Panc1 (cell line): Measurements from ENCODE around the gene ITGB1BP2. TPM values are rescaled to one million over a fixed set of nuclear protein-coding genes. Genes with fewer than 3 reads are reported as not detected.

ENCODE experiments used
- ATAC-seq: fragments of 200-7000 bp; cut with Tn5 transposase; 2 replicates; pipeline ENCODE4 v1.9.1; 2020; ENCODE audit warnings: mild to moderate bottlenecking, moderate library complexity
- BruUV-seq: library from RNA; stranded (reverse); fragments of 400-500 nt; replicated peaks from 2 replicates; lab custom pipeline; 2021; lab: Mats Ljungman, UMichigan
- CTCF ChIA-PET: fragments of 300-600 bp; sonication (Branson Sonifier 250); formaldehyde crosslinking; loops from one replicate; lab custom pipeline; 2022; ENCODE audit warnings: antibody characterized with exemption; lab: Charles Lee
- POLR2A ChIA-PET: fragments of 300-600 bp; sonication (Branson Sonifier 250); formaldehyde crosslinking; loops from one replicate; lab custom pipeline; 2022; ENCODE audit warnings: antibody characterized with exemption; lab: Charles Lee
- DNase-seq: peaks from one replicate; pipeline ENCODE4 v3.0.0-alpha.2; 2010; ENCODE audit warnings: low read depth, low spot score
- H3K27ac ChIP-seq: 2 replicates; pipeline ENCODE4 v1.5.1; 2011; ENCODE audit warnings: mild to moderate bottlenecking, low read length, inconsistent platforms
- H3K27me3 ChIP-seq: fragments of 200-500 bp; sonication (Bioruptor generic); 2 replicates; pipeline ENCODE4 v1.6.0; 2014; ENCODE audit warnings: low read length, inconsistent platforms; ENCODE audit not compliant: control insufficient read depth, insufficient read depth
- H3K36me3 ChIP-seq: fragments of 200-500 bp; sonication (Bioruptor generic); 2 replicates; pipeline ENCODE4 v1.5.1; 2014; ENCODE audit warnings: inconsistent platforms, mild to moderate bottlenecking, low read length, moderate library complexity; ENCODE audit not compliant: control insufficient read depth, insufficient read depth
- H3K4me1 ChIP-seq: 2 replicates; pipeline ENCODE4 v1.5.1; 2011; ENCODE audit warnings: inconsistent platforms, mild to moderate bottlenecking, low read length, moderate library complexity; ENCODE audit not compliant: control insufficient read depth, insufficient read depth
- H3K4me3 ChIP-seq, 2 experiments: 2 replicates each; pipeline ENCODE4 v1.5.1; 2011 to 2012; ENCODE audit warnings: low read depth in 2 of 2, low read length in 2 of 2, mild to moderate bottlenecking in 2 of 2, inconsistent platforms in 1 of 2, moderate library complexity in 1 of 2
- H3K9me3 ChIP-seq: fragments of 200-500 bp; sonication (Bioruptor generic); 2 replicates; pipeline ENCODE4 v1.5.1; 2014; ENCODE audit warnings: low read depth, mild to moderate bottlenecking, inconsistent platforms, low read length, moderate library complexity; ENCODE audit not compliant: control insufficient read depth, insufficient read depth
- CTCF ChIP-seq: fragments of 450-650 bp; IDR thresholded peaks from 2 replicates; pipeline ENCODE4 v1.5.1; 2017; ENCODE audit warnings: mild to moderate bottlenecking
- POLR2AphosphoS5 ChIP-seq: IDR thresholded peaks from 2 replicates; pipeline ENCODE4 v1.6.1; 2012; ENCODE audit warnings: mild to moderate bottlenecking, low read depth, low read length, moderate library complexity
- SIN3A ChIP-seq: IDR thresholded peaks from 2 replicates; pipeline ENCODE4 v1.6.1; 2012; ENCODE audit warnings: low read depth, mild to moderate bottlenecking, low read length, moderate library complexity, borderline replicate concordance; ENCODE audit not compliant: insufficient read depth
- TCF7L2 ChIP-seq: IDR thresholded peaks from 2 replicates; pipeline ENCODE4 v1.6.1; 2011; ENCODE audit warnings: mild to moderate bottlenecking, low read depth, low read length, inconsistent platforms
- in situ Hi-C: cut with HindIII; loops from 2 replicates; pipeline ENCODE4 v1.10.0; 2016; ENCODE audit warnings: low sequenced_read_pairs, low pct_unique_long_range_greater_than_20kb
- intact Hi-C: fragments of 100-400 bp; cut with micrococcal nuclease; formaldehyde crosslinking; loops from one replicate; pipeline ENCODE4 v1.10.0; 2022; ENCODE audit not compliant: unreplicated experiment
- total RNA-seq: library from RNA; stranded (reverse); gene quantifications from one replicate; pipeline ENCODE4 v1.2.1, GENCODE V29; 2021; ENCODE audit not compliant: unreplicated experiment
- TF ChIP-seq, protein P1 (sequence below), 2 experiments: IDR thresholded peaks; 2 replicates each; pipeline ENCODE4 v1.6.1; 2011 to 2012; ENCODE audit warnings: low read depth in 2 of 2, control low read depth in 1 of 2, low read length in 1 of 2, mild to moderate bottlenecking in 1 of 2, moderate library complexity in 1 of 2; ENCODE audit not compliant: insufficient read depth in 1 of 2

Gene ITGB1BP2
- total RNA-seq, 1 experiment from 2014 or later, result 1.4 TPM

GRCh38 chrX:71285929-71286328, 15.6 kb upstream of the ITGB1BP2 start:
- intact Hi-C loops, result no loop called here
- DNase-seq, result no peak
- TF ChIP-seq CTCF, result no peak
- TF ChIP-seq, protein P1, sequence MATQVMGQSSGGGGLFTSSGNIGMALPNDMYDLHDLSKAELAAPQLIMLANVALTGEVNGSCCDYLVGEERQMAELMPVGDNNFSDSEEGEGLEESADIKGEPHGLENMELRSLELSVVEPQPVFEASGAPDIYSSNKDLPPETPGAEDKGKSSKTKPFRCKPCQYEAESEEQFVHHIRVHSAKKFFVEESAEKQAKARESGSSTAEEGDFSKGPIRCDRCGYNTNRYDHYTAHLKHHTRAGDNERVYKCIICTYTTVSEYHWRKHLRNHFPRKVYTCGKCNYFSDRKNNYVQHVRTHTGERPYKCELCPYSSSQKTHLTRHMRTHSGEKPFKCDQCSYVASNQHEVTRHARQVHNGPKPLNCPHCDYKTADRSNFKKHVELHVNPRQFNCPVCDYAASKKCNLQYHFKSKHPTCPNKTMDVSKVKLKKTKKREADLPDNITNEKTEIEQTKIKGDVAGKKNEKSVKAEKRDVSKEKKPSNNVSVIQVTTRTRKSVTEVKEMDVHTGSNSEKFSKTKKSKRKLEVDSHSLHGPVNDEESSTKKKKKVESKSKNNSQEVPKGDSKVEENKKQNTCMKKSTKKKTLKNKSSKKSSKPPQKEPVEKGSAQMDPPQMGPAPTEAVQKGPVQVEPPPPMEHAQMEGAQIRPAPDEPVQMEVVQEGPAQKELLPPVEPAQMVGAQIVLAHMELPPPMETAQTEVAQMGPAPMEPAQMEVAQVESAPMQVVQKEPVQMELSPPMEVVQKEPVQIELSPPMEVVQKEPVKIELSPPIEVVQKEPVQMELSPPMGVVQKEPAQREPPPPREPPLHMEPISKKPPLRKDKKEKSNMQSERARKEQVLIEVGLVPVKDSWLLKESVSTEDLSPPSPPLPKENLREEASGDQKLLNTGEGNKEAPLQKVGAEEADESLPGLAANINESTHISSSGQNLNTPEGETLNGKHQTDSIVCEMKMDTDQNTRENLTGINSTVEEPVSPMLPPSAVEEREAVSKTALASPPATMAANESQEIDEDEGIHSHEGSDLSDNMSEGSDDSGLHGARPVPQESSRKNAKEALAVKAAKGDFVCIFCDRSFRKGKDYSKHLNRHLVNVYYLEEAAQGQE (IDR thresholded peaks at IDR 0.05; ENCODE audit: insufficient read depth in 1 of 2, low read depth in 2 of 2, low read length in 1 of 2), result no peak
- no peak for TF ChIP-seq TCF7L2
- TF ChIP-seq SIN3A, result no peak
- TF ChIP-seq POLR2AphosphoS5, result no peak; the same call in 1 of the 2 replicates
- CTCF ChIA-PET, result no interaction called here
- Histone ChIP-seq H3K36me3 (peaks cover 25% of the 10 kb centered on the region), H3K27ac (peak overlapping the region; percentile 44; the same call in 1 of the 2 replicates), H3K4me3 (peak overlapping the region; percentile 25 to 91; a peak in 3 of 4 replicates), H3K4me1 (peaks cover 12% of the 10 kb centered on the region), H3K27me3 (no peaks in the 10 kb centered on the region), H3K9me3 (no peaks in the 10 kb centered on the region)
- POLR2A ChIA-PET, result no interaction called here
- in situ Hi-C loops, result no loop called here
- no peak for ATAC-seq
- BruUV-seq, result no TSS peak

DNA sequence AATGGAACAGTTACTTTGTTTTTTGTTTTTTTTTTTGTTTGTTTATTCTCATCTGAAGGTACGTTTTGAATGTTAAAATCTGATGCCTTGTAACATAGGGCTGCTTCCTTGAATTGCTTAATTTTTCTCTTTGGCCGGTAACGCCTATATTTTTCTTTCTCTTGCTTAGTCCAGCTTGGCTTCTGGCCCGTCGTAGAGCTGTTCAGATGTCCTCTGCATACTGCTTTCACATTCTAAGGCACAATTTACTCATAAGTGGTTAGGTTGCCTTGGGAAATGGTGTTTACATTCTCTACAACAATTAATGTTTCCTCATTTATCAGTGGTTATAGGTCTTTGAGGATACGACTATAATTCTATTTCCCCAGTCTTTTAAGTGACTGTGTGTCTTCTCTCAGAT, 10.2 kb upstream of the ITGB1BP2 start:
- DNase-seq (no peak), ATAC-seq (no peak)
- in situ Hi-C loops, result no loop called here
- H3K36me3 ChIP-seq, result peaks cover 28% of the 10 kb centered on the region
- H3K27ac ChIP-seq, result no peak overlapping the region
- H3K27me3 ChIP-seq, result no peaks in the 10 kb centered on the region
- ChIA-PET CTCF (no interaction called here), POLR2A (interaction anchor here (0.7 kb wide), 1 partner anchor 389 kb away, joined by 4 read pairs; no protein-coding TSS in a partner anchor)
- H3K9me3 ChIP-seq, result no peaks in the 10 kb centered on the region
- intact Hi-C loops, result no loop called here
- H3K4me3 ChIP-seq, result no peak overlapping the region
- no TSS peak for BruUV-seq
- peaks cover 4% of the 10 kb centered on the region; the same call in 1 of the 2 replicates for H3K4me1 ChIP-seq
- TF ChIP-seq POLR2AphosphoS5, result no peak

DNA sequence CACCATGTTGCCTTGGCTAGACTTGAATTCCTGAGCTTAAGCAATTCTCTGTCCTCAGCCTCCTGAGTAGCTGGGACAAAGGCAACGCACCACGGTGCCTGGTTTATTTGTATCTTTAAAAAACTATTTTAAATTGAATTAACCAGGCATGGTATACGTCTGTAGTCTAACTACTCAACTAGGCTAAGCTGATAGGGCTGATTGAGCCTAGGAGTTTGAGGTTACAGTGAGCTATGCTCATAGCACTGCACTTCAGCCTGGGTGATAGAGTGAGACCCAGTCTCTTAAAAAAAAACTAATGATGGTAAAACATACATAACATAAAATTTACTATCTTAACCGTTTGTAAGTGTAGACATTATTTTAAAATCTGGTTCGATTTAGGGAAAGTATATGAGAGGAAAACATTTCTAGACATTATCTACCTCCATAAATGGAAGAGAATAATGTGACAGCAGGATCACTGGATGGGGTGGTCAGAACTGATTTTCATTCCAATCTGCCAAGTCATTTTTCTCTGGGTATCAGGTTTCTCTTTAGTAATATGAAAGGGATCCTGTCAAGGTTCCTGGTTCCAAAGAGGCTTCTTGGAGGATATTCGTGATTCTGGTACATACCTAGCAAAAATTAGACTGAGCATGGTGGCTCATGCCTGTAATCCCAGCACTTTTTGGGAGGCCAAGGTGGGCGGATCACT, 8.7 kb upstream of the ITGB1BP2 start:
- Histone ChIP-seq H3K36me3 (peaks cover 32% of the 10 kb centered on the region), H3K9me3 (no peaks in the 10 kb centered on the region), H3K4me1 (no peaks in the 10 kb centered on the region), H3K4me3 (no peak overlapping the region), H3K27ac (no peak overlapping the region), H3K27me3 (no peaks in the 10 kb centered on the region)
- CTCF ChIA-PET, result no interaction called here
- no peak for DNase-seq
- in situ Hi-C loops (no loop called here), intact Hi-C loops (no loop called here)
- no peak for TF ChIP-seq SIN3A
- TF ChIP-seq POLR2AphosphoS5, result no peak
- TF ChIP-seq, protein P1 (IDR thresholded peaks at IDR 0.05; ENCODE audit: insufficient read depth in 1 of 2, low read depth in 2 of 2, low read length in 1 of 2), result no peak
- no peak for TF ChIP-seq CTCF
- TF ChIP-seq TCF7L2, result no peak
- ATAC-seq, result no peak
- BruUV-seq, result no TSS peak
- POLR2A ChIA-PET, result interaction anchor here (0.6 to 1.0 kb wide), 2 partner anchors 15 to 73 kb away, joined by 3 to 9 read pairs; partner anchors contain the start of gene TAF1
